Activated naive CD4-positive, alpha-beta T cell treated with Interleukin-2 at 50 U/mL for 16 hours (primary cell): ENCODE results near the gene RHOD.

Experiments
- DNase-seq: peaks from one replicate; pipeline ENCODE4 v3.0.0-alpha.2; 2020

Gene RHOD

GRCh38 chr11:67117672-67118180, 61.1 kb downstream of the RHOD start:
- peak; percentile 47 for DNase-seq

- peak; percentile 58 for DNase-seq
Measured at GRCh38 chr11:67118181-67118766, 61.6 kb downstream of the RHOD start.

DNA sequence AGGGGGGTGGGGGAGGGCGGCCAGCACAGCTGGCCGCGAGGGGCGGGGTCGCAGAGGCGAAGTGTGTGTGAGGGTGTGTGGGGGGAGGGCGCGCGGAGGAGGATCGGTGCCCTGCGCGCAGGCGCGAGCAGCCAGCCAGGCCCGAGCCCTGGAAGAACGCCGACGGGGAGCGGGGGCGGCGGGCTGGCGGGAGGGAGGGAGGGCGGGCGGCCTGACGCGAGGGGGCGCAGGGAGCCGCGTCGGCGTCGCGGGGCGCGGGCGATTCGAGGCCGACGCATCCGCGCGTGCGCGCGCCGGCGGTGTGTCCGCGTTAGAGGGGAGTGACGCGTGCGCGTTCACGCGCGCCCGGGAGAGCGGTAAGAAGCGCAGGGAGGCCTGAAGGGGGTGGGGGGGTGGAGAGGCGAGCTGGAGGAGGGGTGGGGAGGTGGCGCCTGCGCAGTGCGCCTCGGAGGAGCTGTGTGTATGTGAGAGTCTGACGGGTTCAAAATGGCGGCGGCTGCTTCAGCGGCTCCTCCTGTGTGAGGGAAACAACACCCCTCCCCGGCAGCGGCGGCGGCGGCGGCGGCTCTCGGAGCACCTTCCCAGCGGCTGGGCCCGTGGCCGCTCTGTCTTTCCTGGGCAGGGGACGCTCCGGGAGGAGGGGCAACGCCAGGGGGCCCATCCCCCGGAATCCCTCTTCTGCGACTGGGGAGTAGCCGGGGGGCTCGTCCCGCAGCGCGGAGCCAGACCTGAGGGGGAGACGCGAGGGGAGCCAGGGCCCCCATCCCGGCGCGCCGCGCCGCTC, 62.3 kb downstream of the RHOD start, which contains the start of gene KDM2A:
KDM2A (plus strand) TSS at position 463 of the 784 bp plus-strand sequence. CDS start 2,054 bp downstream, outside the sequence.
- DNase-seq, result peak; percentile 98

GRCh38 chr11:67119585-67120391, 63.1 kb downstream of the RHOD start:
- DNase-seq, result peak; percentile 27

DNA sequence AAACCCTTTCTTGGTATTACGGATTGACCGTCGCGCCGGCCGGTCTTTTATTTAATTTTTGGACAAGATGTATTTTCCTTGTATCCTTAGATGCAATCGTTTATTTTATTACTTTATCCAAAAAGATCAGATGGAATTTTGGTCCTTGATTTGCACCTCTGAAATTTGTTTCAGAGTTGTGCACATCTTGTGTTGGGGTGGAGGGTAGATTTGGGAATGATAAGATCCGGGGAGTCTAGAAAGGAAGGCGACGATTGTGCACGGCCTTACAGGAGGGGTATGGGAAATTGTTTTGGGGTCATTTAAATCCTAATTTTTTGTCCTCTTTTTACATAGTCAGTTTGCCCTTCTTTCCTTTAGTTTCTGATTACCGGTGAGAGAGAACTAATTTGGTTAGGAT, 63.8 kb downstream of the RHOD start:
- DNase-seq, result no peak

GRCh38 chr11:67120881-67121710, 64.4 kb downstream of the RHOD start:
- DNase-seq, result no peak
